ENCODE measurements around the gene CYP1A2.
"Not testable (repeated sequence)": the region's sequence is repeated elsewhere in the genome, so short reads cannot be mapped to it uniquely, and the experiment has no call there.

The CYP1A2 gene

GRCh38 chr15:74735305-74735704 is 13.3 kb upstream of the CYP1A2 start:
- TF ChIP-seq, protein P1, sequence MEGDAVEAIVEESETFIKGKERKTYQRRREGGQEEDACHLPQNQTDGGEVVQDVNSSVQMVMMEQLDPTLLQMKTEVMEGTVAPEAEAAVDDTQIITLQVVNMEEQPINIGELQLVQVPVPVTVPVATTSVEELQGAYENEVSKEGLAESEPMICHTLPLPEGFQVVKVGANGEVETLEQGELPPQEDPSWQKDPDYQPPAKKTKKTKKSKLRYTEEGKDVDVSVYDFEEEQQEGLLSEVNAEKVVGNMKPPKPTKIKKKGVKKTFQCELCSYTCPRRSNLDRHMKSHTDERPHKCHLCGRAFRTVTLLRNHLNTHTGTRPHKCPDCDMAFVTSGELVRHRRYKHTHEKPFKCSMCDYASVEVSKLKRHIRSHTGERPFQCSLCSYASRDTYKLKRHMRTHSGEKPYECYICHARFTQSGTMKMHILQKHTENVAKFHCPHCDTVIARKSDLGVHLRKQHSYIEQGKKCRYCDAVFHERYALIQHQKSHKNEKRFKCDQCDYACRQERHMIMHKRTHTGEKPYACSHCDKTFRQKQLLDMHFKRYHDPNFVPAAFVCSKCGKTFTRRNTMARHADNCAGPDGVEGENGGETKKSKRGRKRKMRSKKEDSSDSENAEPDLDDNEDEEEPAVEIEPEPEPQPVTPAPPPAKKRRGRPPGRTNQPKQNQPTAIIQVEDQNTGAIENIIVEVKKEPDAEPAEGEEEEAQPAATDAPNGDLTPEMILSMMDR (IDR thresholded peaks at IDR 0.05; ENCODE audit: low read length) = no peak
- no peak for TF ChIP-seq EZH2 (IDR thresholded peaks at IDR 0.05; ENCODE audit: borderline replicate concordance, low read length)
- Histone ChIP-seq H3K9me2 (ENCODE audit: low read depth, low read length) (no peaks in the 10 kb centered on the region), H3K9me3 (ENCODE audit: low read length) (peaks cover 3% of the 10 kb centered on the region; the same call in 1 of the 2 replicates), H3K36me3 (ENCODE audit: insufficient read depth, low read length) (no peaks in the 10 kb centered on the region), H3K27ac (ENCODE audit: low read depth, low read length, poor library complexity, severe bottlenecking) (no peak overlapping the region), H3K4me1 (ENCODE audit: insufficient read depth, low read length, severe bottlenecking) (no peaks in the 10 kb centered on the region), H3K27me3 (ENCODE audit: insufficient read depth, low read length) (peaks cover 8% of the 10 kb centered on the region; the same call in 1 of the 2 replicates), H2AFZ (ENCODE audit: low read length) (no peak overlapping the region), H3K79me2 (ENCODE audit: insufficient read depth, low read length) (no peaks in the 10 kb centered on the region), H3K9ac (ENCODE audit: low read length) (no peak overlapping the region), H3K4me3 (ENCODE audit: low read depth, low read length, poor library complexity, severe bottlenecking) (no peak overlapping the region), H3K4me2 (ENCODE audit: low read length) (no peak overlapping the region), H4K20me1 (ENCODE audit: insufficient read depth, low read length) (no peaks in the 10 kb centered on the region), H3F3A (ENCODE audit: insufficient read depth, low read length) (no peaks in the 10 kb centered on the region)

DNA sequence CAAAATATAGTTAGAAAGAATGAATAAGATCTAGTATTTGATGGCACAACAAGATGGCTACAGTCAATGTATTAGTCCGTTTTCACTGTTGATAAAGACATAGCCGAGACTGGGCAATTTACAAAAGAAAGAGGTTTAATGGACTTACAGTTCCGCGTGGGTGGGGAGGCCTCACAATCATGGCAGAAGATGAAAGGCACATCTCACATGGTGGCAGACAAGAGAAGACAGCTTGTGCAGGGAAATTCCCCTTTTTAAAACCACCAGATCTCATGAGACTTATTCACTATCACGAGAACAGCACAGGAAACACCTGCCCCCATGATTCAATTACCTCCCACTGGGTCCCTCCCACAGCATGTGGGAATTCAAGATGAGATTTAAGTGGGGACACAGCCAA is 10.4 kb upstream of the CYP1A2 start:
- not testable (repeated sequence) for H3K27ac ChIP-seq (ENCODE audit: low read depth, low read length, poor library complexity, severe bottlenecking); H3K9ac ChIP-seq (ENCODE audit: low read length); H4K20me1 ChIP-seq (ENCODE audit: insufficient read depth, low read length); H3K4me3 ChIP-seq (ENCODE audit: low read depth, low read length, poor library complexity, severe bottlenecking); H3K9me2 ChIP-seq (ENCODE audit: low read depth, low read length); H3K36me3 ChIP-seq (ENCODE audit: insufficient read depth, low read length); H3K4me1 ChIP-seq (ENCODE audit: insufficient read depth, low read length, severe bottlenecking); H3K79me2 ChIP-seq (ENCODE audit: insufficient read depth, low read length); H3F3A ChIP-seq (ENCODE audit: insufficient read depth, low read length); H3K27me3 ChIP-seq (ENCODE audit: insufficient read depth, low read length); H2AFZ ChIP-seq (ENCODE audit: low read length); H3K4me2 ChIP-seq (ENCODE audit: low read length); H3K9me3 ChIP-seq (ENCODE audit: low read length)

DNA sequence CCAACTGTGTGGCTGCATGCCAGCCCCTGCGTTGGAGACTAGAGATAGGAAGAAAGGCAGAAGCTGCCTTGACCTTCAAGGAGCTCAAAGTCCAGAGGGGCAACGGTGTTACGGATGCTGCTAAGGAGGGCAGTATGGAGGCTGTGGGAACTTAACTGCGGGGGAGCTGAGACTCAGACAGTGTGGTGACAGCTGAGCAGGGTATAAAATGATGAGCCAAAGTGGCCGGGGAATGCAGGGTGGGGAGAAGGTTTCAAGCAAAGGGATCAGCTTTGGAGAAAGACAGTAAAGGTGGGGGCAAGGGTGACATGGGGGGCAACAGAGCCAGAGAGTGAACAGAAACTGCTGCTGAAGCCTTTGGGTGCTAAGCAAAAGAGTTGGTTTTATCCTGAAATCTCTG is 6.2 kb upstream of the CYP1A2 start:
- Histone ChIP-seq H3K9ac (ENCODE audit: low read length) (no peak overlapping the region), H2AFZ (ENCODE audit: low read length) (no peak overlapping the region), H3K4me3 (ENCODE audit: low read depth, low read length, poor library complexity, severe bottlenecking) (no peak overlapping the region), H3K4me2 (ENCODE audit: low read length) (no peak overlapping the region), H4K20me1 (ENCODE audit: insufficient read depth, low read length) (no peaks in the 10 kb centered on the region), H3K27me3 (ENCODE audit: insufficient read depth, low read length) (no peaks in the 10 kb centered on the region), H3K4me1 (ENCODE audit: insufficient read depth, low read length, severe bottlenecking) (no peaks in the 10 kb centered on the region), H3K79me2 (ENCODE audit: insufficient read depth, low read length) (no peaks in the 10 kb centered on the region), H3K9me2 (ENCODE audit: low read depth, low read length) (no peaks in the 10 kb centered on the region), H3K9me3 (ENCODE audit: low read length) (peaks cover 7% of the 10 kb centered on the region), H3K36me3 (ENCODE audit: insufficient read depth, low read length) (peaks cover 3% of the 10 kb centered on the region; the same call in 1 of the 2 replicates), H3K27ac (ENCODE audit: low read depth, low read length, poor library complexity, severe bottlenecking) (no peak overlapping the region), H3F3A (ENCODE audit: insufficient read depth, low read length) (no peaks in the 10 kb centered on the region)
- TF ChIP-seq, protein P1 (IDR thresholded peaks at IDR 0.05; ENCODE audit: low read length) = no peak
- TF ChIP-seq EZH2 (IDR thresholded peaks at IDR 0.05; ENCODE audit: borderline replicate concordance, low read length) = no peak

- peaks cover 11% of the 10 kb centered on the region for H3K27me3 ChIP-seq (ENCODE audit: insufficient read depth, low read length)
- H2AFZ ChIP-seq (ENCODE audit: low read length) = no peak overlapping the region
- TF ChIP-seq, protein P1 (IDR thresholded peaks at IDR 0.05; ENCODE audit: low read length) = no peak
- no peak for TF ChIP-seq EZH2 (IDR thresholded peaks at IDR 0.05; ENCODE audit: borderline replicate concordance, low read length)
- H3K36me3 ChIP-seq (ENCODE audit: insufficient read depth, low read length) = peaks cover 3% of the 10 kb centered on the region; the same call in 1 of the 2 replicates
- no peaks in the 10 kb centered on the region for H3F3A ChIP-seq (ENCODE audit: insufficient read depth, low read length)
- H4K20me1 ChIP-seq (ENCODE audit: insufficient read depth, low read length) = no peaks in the 10 kb centered on the region
- H3K9me2 ChIP-seq (ENCODE audit: low read depth, low read length) = no peaks in the 10 kb centered on the region
- H3K27ac ChIP-seq (ENCODE audit: low read depth, low read length, poor library complexity, severe bottlenecking) = no peak overlapping the region
- H3K4me3 ChIP-seq (ENCODE audit: low read depth, low read length, poor library complexity, severe bottlenecking) = no peak overlapping the region
- H3K4me2 ChIP-seq (ENCODE audit: low read length) = no peak overlapping the region
- H3K9me3 ChIP-seq (ENCODE audit: low read length) = peaks cover 5% of the 10 kb centered on the region
- no peaks in the 10 kb centered on the region for H3K4me1 ChIP-seq (ENCODE audit: insufficient read depth, low read length, severe bottlenecking)
- no peaks in the 10 kb centered on the region for H3K79me2 ChIP-seq (ENCODE audit: insufficient read depth, low read length)
- H3K9ac ChIP-seq (ENCODE audit: low read length) = no peak overlapping the region
These were observed 2.3 kb upstream of the CYP1A2 start for GRCh38 chr15:74746389-74746788.

Data from OCI-LY1 (cell line).